ENCODE data around the gene TTPAL. TPM values are rescaled to one million over a fixed set of nuclear protein-coding genes. Genes with fewer than 3 reads are reported as not detected.
A peak's percentile ranks its signal among the peaks of the same experiment; 100 is the strongest.

Gene TTPAL
- total and polyA plus RNA-seq, 9 of the 15 experiments (the other 6 are each of a cell fraction or from before 2014, with no cell fraction given), result 1.1 to 7.0 (median 2.6) TPM

- TF ChIP-seq, protein P1, sequence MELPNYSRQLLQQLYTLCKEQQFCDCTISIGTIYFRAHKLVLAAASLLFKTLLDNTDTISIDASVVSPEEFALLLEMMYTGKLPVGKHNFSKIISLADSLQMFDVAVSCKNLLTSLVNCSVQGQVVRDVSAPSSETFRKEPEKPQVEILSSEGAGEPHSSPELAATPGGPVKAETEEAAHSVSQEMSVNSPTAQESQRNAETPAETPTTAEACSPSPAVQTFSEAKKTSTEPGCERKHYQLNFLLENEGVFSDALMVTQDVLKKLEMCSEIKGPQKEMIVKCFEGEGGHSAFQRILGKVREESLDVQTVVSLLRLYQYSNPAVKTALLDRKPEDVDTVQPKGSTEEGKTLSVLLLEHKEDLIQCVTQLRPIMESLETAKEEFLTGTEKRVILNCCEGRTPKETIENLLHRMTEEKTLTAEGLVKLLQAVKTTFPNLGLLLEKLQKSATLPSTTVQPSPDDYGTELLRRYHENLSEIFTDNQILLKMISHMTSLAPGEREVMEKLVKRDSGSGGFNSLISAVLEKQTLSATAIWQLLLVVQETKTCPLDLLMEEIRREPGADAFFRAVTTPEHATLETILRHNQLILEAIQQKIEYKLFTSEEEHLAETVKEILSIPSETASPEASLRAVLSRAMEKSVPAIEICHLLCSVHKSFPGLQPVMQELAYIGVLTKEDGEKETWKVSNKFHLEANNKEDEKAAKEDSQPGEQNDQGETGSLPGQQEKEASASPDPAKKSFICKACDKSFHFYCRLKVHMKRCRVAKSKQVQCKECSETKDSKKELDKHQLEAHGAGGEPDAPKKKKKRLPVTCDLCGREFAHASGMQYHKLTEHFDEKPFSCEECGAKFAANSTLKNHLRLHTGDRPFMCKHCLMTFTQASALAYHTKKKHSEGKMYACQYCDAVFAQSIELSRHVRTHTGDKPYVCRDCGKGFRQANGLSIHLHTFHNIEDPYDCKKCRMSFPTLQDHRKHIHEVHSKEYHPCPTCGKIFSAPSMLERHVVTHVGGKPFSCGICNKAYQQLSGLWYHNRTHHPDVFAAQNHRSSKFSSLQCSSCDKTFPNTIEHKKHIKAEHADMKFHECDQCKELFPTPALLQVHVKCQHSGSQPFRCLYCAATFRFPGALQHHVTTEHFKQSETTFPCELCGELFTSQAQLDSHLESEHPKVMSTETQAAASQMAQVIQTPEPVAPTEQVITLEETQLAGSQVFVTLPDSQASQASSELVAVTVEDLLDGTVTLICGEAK (IDR thresholded peaks at IDR 0.05), result peak; percentile 91
- TF ChIP-seq, protein P1 (CRISPR knock-in tag; IDR thresholded peaks at IDR 0.05), result no peak
- TF ChIP-seq YY1 (IDR thresholded peaks at IDR 0.05; ENCODE audit: borderline replicate concordance in 1 of 3, control insufficient read depth in 1 of 3, extremely low read depth in 1 of 3, insufficient read depth in 3 of 3, insufficient read length in 1 of 3, insufficient replicate concordance in 2 of 3, low read depth in 1 of 3, low read length in 2 of 3) (peak in 1 of 3 experiments; percentile 45), ARID1B (IDR thresholded peaks at IDR 0.05) (peak; percentile 78), STAT6 (CRISPR knock-in tag; IDR thresholded peaks at IDR 0.05) (no peak), SP1 (CRISPR knock-in tag; IDR thresholded peaks at IDR 0.05) (peak; percentile 73), EWSR1 (IDR thresholded peaks at IDR 0.05; ENCODE audit: borderline replicate concordance, low read depth, partially characterized antibody) (no peak), RBM22 (IDR thresholded peaks at IDR 0.05; ENCODE audit: low read depth, low read length, poor library complexity, severe bottlenecking) (peak; percentile 66), ZNF23 (CRISPR knock-in tag; IDR thresholded peaks at IDR 0.05) (no peak), ARNT (IDR thresholded peaks at IDR 0.05) (no peak), ZNF655 (CRISPR knock-in tag; IDR thresholded peaks at IDR 0.05) (no peak), SMARCE1 (IDR thresholded peaks at IDR 0.05) (peak; percentile 57; the same call in 1 of the 2 replicates)
These were observed at the start of gene TTPAL (continued) for GRCh38 chr20:44475694-44476560.

Data from K562 (cell line).